HG03378 (cell line): ENCODE results near the gene ITIH4.

Source experiments
- ATAC-seq: cut with Tn5 transposase; IDR thresholded peaks from one replicate; pipeline ENCODE4 v1.9.1; 2021; ENCODE audit warnings: mild to moderate bottlenecking, moderate library complexity; ENCODE audit not compliant: unreplicated experiment

Gene ITIH4

GRCh38 chr3:52834871-52835501, 4.5 kb upstream of the ITIH4 start, which contains the start of gene MUSTN1:
MUSTN1 (minus strand) TSS chr3:52835019; CDS start chr3:52834948, 71 bp downstream.
- no peak for ATAC-seq

- ATAC-seq = no peak
These were observed 2.7 kb upstream of the ITIH4 start for GRCh38 chr3:52833202-52833601.

GRCh38 chr3:52831500-52832301, 1.2 kb upstream of the ITIH4 start:
- ATAC-seq = no peak

GRCh38 chr3:52829906-52830463, 487 bp downstream of the ITIH4 start:
- no peak for ATAC-seq

GRCh38 chr3:52829482-52829881, 990 bp downstream of the ITIH4 start:
- ATAC-seq = no peak

- ATAC-seq = no peak
These were observed 2.6 kb downstream of the ITIH4 start for GRCh38 chr3:52827866-52828376.

- no peak for ATAC-seq
These were observed 3.0 kb downstream of the ITIH4 start for GRCh38 chr3:52827441-52827840.

GRCh38 chr3:52824037-52824436, 6.4 kb downstream of the ITIH4 start:
- ATAC-seq = no peak

GRCh38 chr3:52822363-52822762, 8.1 kb downstream of the ITIH4 start:
- no peak for ATAC-seq

- no peak for ATAC-seq
These were observed 9.7 kb downstream of the ITIH4 start for GRCh38 chr3:52820736-52821135.

- no peak for ATAC-seq
These were observed 10.5 kb downstream of the ITIH4 start for GRCh38 chr3:52819936-52820335.

GRCh38 chr3:52817860-52818259, 12.6 kb downstream of the ITIH4 start:
- no peak for ATAC-seq

- no peak for ATAC-seq
These were observed 13.3 kb downstream of the ITIH4 start for GRCh38 chr3:52817221-52817620.

- ATAC-seq = no peak
These were observed 13.8 kb downstream of the ITIH4 start for GRCh38 chr3:52816654-52817053.

- no peak for ATAC-seq
These were observed 14.3 kb downstream of the ITIH4 start for GRCh38 chr3:52816199-52816598.

GRCh38 chr3:52813810-52814209, 16.7 kb downstream of the ITIH4 start:
- ATAC-seq = no peak

GRCh38 chr3:52811452-52812011, 18.9 kb downstream of the ITIH4 start:
- no peak for ATAC-seq

- no peak for ATAC-seq
These were observed 19.5 kb downstream of the ITIH4 start for GRCh38 chr3:52810923-52811322.

GRCh38 chr3:52809662-52810377, 20.7 kb downstream of the ITIH4 start:
- ATAC-seq = no peak

GRCh38 chr3:52809149-52809548, 21.3 kb downstream of the ITIH4 start:
- ATAC-seq = no peak
